AML-193 (cell line): ENCODE data around the gene APOO.

Experiments
- DNase-seq, 2 experiments: peaks; one replicate each; lab custom pipeline; 2025; lab: John Stamatoyannopoulos, UW

Gene APOO

GRCh38 chrX:23817979-23818336 is 89.8 kb downstream of the APOO start:
- no peak for DNase-seq

DNA sequence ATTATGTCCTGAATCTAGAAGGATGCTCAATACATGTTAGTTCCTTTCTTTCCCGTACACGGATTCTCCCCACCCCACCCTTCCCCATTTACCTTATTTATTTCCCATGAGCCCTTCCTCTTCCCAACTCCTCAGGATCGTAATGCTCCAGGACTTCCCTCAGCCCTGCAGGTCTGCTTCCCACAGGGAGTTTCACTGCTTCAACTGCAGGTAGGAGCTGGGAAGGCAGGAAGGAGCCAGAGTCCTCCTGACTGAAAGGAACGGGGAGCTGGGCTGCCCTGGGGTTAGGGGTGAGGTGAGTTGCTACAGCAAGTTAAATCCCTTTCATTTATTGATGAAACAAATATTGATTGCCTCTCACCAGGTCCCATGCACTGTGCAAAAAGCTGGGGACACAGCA is 91.6 kb downstream of the APOO start:
- DNase-seq = no peak

GRCh38 chrX:23815376-23815775 is 92.4 kb downstream of the APOO start:
- DNase-seq = no peak

DNA sequence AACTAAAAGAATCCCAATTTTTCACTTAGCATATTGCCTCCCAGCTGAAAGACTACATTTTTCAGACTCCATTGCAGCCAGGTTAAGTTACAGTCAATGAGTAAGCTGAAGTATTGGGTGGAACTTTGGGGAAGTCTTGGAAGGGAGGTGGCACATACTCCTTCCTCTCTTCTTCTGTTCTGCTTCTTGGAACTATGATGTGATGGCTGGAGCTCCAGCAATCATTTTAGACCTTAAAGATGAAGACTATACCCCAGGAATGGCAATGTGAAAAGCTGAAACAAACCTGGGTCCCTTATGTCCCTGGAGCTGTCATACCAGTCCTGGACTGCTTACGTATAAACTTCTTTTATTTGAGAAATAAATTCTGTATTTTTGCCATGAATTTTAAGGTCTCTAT is 93.9 kb downstream of the APOO start:
- no peak for DNase-seq

- DNase-seq = no peak
These were observed 96.1 kb downstream of the APOO start for GRCh38 chrX:23811656-23812055.

- peak; percentile 78 to 90 for DNase-seq
These were observed 96.6 kb downstream of the APOO start for GRCh38 chrX:23811108-23811651.

GRCh38 chrX:23810279-23810678 is 97.5 kb downstream of the APOO start:
- DNase-seq = no peak

DNA sequence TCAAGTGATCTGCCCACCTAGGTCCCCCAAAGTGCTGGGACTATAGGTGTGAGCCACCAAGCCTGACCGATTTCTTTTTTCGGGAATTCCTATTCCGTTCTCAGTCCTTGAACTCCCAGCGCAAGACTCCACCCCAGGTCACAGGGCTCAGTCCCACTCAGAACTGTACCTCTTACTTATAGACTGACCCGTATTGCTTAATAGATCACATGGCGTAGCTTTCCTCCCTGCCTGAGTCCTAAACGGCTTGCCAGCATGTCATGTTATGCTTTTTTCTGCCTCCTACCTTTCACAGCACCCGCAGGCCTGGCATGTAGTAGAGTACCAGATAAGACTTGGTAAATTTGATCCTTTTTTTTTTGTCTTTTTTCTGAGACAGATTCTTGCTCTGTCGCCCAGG is 102.3 kb downstream of the APOO start:
- DNase-seq = no peak

DNA sequence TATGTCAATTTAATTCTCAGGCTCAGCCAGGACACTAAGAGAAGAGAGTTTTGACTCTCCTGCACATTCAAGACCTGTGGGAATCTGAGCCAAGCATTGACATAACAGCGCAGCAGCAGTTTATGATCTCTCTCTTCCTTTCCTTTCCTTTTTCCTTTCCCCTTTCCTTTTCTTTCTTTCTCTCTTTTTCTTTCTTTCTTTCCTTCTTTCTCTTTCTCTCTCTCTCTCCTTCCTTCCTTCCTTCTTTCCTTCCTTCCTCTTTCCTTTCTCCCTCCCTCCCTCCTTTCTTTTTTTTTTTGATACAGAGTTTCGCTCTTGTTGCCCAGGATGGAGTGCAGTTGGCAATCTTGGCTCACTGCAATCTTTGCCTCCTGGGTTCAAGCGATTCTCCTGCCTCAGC is 103.2 kb downstream of the APOO start:
- DNase-seq = no peak

DNA sequence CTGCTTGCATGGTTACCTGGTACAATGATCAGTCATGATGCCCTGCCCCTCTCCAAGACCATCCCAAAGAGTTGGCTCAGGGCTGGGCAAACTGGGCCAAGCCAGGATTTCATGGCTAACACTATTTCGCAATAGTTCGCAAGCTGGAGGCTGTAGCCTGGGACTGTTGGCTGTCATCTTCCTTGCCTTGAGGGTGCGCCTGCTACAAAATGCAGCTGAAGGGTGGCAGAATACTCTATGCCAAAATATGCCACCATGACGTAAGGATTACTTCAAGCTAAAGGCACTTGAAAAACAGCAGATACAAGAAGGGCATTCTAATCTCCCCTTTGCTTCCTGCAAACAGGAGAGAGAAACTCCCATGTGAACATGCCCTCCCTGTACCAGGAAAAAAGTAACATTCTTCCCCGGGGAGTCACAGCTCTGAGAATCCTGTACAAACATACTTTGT is 103.8 kb downstream of the APOO start:
- no peak for DNase-seq

DNA sequence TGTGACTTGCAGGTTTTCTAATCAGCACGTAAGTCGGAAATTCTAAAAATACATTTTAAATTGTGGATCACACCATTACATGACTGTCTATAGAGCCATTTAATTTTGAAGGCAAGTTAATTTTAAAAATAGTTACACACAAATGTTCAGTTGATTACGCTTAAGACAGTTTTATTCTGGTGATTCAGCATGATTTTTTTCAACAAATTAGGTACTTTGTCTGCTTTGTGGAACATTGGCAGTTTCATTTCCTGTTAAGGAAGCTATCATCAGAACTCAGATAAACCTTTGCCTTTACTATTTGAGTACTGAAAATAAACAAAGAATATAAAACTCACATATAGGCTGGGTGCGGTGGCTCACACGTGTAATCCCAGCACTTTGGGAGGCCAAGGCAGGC is 105.3 kb downstream of the APOO start:
- no peak for DNase-seq

GRCh38 chrX:23799469-23800065 is 108.2 kb downstream of the APOO start:
- no peak for DNase-seq

- no peak for DNase-seq
These were observed 110.2 kb downstream of the APOO start for GRCh38 chrX:23797371-23798128.

DNA sequence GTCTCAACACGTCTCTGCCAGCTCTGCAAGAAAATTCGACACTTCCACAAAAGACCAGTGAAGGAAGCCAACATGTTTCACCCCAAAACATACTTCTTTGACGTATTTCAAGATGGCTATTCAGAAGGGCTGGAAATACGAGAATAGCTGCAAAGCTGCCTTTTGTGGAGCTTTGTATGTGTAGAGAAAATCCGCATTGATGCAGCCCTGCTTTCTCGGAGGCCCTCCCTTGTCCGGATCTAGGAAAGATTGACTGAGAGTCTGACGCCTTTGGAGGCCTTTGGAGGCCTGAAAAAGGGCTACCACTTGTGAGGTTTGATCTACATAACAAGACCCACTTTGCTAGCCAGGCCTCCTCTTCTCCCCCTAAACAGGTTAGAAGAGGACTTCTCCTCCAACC is 112.5 kb downstream of the APOO start:
- no peak for DNase-seq

DNA sequence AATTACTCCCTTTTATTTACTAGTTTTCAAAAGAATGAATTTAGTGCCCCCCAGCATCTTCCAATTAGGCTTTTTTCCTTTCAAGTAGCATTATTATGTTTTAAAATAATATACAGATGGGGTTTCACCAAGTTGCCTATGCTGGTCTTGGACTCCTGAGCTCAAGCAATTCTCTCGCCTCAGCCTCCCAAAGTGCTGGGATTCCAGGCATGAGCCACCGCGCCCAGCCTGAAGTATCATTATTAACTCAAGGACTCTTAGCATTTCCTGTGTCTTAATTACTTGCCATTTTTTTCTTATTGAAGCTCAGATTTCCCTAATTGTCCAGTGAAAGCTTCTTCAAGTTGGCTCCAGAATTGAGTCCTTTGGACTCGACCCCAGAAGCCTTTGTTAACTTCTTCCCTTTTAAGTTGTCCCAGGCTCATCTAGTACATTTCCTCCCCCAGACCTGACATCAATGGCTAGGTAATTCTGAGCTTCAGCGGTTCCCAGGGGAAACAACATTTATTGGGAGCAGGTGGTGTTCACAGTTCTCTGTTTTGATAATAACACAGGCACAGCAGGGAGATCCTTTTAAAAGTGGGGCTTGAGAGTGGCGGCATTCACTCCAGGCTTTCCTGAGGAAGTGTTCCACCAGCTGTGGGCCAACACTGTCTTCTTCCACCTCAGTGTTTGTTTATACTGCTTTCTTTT is 114.7 kb downstream of the APOO start:
- DNase-seq = no peak

DNA sequence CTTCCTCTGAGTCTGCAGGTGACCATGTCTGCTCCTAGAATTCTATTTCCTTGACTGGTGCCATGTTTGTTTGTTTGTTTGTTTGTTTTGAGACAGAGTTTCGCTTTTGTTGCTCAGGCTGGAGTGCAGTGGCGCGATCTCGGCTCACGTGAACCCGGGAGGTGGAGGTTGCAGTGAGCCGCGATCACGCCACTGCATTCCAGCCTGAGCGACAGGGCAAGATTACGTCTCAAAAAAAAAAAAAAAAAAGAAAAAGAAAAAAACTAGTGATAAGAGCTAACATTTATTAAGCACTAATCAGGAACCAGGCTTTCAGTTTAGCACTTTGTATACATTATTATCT is 117.6 kb downstream of the APOO start:
- DNase-seq = no peak

DNA sequence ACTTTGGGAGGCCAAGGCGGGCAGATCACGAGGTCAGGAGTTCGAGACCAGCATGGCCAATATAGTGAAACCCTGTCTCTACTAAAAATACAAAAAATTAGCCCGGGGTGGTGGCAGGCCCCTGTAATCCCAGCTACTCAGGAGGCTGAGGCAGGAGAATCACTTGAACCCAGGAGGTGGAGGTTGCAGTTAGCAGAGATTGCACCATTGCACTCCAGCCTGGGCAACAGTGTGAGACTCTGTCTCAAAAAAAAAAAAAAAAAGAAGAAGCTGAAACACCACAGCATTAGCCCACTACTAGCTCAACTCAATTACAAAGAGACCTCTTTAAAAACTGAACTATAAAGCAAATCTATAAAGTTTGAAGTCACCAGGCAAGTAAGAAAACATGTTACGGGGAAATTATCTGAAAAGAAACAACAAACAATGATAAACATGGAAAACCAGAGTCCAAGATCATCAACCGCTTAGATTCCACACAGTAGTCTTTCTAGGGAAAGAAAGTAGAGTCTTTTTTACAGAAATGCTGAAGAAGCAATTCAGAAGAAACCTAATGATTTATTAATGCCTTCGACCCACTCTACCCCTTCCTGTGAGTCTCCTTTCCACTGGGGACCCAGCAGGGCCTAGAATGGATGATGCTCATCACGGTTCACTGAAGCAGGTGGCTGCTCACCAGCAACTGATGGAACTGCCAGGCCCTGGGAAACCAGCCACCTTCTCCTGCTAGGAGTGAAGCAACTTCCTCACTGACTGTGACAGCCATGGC is 118.2 kb downstream of the APOO start:
- DNase-seq = no peak

- no peak for DNase-seq
These were observed 118.8 kb downstream of the APOO start for GRCh38 chrX:23788946-23789345.

GRCh38 chrX:23788521-23788920 is 119.2 kb downstream of the APOO start:
- no peak for DNase-seq

- DNase-seq = no peak
These were observed 120.0 kb downstream of the APOO start for GRCh38 chrX:23787745-23788118.

GRCh38 chrX:23786268-23786815 is 121.4 kb downstream of the APOO start:
- DNase-seq = no peak

GRCh38 chrX:23785580-23785979 is 122.2 kb downstream of the APOO start:
- DNase-seq = no peak
